SH-SY5Y (cell line): ENCODE measurements around the gene MALAT1.

ENCODE experiments used
- GATA2 ChIP-seq: IDR thresholded peaks from 2 replicates; pipeline ENCODE4 v1.6.1; 2011; ENCODE audit warnings: mild to moderate bottlenecking, low read depth, low read length
- GATA3 ChIP-seq: IDR thresholded peaks from 2 replicates; pipeline ENCODE4 v1.6.1; 2011; ENCODE audit warnings: low read depth, mild to moderate bottlenecking, low read length, moderate library complexity

DNA sequence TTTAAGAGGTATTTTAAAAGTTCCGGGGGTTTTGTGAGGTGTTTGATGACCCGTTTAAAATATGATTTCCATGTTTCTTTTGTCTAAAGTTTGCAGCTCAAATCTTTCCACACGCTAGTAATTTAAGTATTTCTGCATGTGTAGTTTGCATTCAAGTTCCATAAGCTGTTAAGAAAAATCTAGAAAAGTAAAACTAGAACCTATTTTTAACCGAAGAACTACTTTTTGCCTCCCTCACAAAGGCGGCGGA, 193 bp upstream of the MALAT1 start:
- TF ChIP-seq GATA2 (no peak), GATA3 (no peak)
